OCI-M2 (cell line): ENCODE results near the gene PTPRA.
A peak's percentile ranks its signal among the peaks of the same experiment; 100 is the strongest.
"Not testable (repeated sequence)": the region's sequence is repeated elsewhere in the genome, so short reads cannot be mapped to it uniquely, and the experiment has no call there.

Experiments used
- DNase-seq: peaks from one replicate; lab custom pipeline; 2025; ENCODE audit not compliant: unreplicated experiment; lab: John Stamatoyannopoulos, UW

Gene PTPRA

DNA sequence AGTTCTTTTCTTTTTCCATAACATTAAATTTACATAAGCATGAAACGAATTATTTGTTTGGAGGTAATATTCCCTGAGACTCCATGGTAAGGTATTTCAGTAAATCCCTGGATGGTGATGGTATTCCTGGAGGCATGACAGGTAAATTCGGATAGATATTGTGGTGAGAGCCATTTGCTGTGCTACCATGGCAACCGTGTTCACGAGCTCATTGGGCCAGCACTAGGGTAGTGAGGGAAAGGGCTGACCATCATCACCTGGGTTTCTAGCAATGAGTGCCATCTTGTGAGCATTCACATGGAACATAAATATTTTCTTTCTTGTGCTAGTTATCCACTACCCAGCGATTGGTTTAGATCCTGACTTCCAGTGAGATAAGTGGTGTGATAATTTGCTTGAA is 118.3 kb downstream of the PTPRA start:
- DNase-seq, result no peak

DNA sequence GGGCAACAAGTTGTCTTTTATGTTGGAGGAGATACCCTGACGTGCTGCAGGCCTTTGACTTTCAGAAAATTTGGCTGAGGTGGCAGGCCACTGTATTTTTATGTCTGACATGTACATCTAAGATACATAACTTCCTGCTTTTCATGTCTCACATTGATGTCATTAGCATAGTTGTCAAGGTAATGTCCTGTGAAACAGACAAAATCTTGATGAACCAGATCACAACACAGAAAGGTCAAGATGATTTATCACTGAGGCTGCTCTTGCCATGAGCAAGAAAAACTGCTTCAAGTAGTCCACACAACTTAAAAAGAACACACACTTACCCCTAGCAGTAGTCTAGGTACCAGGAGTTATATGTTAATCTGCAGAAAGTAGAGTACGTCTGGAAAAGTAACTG is 120.0 kb downstream of the PTPRA start:
- no peak for DNase-seq

DNA sequence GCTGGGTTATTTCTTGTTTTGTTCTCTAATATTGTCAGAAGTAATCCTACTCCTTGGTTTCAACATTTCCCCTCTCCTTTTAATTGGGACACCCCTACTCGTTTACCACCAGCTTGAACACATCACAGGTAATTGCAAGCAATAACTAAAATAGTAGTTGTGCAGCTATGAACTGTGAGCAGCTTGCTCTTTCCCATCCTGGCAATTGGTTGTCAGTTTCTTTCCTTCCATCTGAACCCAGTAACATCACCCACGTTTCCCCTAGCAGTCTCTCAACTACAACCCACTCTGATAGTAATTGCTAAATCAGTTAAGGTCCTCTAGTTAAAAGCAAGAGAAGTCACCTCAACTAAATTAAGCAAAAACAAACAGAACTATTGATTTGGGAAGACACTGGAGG is 122.5 kb downstream of the PTPRA start:
- DNase-seq, result no peak

DNA sequence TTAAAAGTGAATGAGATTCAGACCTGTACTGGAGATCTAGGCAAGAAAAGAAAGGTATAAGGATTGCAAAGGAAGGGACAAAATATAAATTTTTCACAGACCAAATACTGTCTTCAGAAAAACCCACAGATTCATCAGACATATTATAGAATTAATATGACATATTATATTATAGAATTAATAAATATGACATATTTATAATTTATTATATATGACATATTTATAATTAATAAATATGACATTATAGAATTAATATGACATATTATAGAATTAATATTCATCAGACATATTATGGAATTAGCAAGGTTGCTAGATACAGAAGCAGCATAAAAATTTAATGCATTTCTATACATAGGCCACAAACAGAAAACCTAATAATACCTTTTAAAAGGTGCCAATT is 125.4 kb downstream of the PTPRA start:
- no peak for DNase-seq

DNA sequence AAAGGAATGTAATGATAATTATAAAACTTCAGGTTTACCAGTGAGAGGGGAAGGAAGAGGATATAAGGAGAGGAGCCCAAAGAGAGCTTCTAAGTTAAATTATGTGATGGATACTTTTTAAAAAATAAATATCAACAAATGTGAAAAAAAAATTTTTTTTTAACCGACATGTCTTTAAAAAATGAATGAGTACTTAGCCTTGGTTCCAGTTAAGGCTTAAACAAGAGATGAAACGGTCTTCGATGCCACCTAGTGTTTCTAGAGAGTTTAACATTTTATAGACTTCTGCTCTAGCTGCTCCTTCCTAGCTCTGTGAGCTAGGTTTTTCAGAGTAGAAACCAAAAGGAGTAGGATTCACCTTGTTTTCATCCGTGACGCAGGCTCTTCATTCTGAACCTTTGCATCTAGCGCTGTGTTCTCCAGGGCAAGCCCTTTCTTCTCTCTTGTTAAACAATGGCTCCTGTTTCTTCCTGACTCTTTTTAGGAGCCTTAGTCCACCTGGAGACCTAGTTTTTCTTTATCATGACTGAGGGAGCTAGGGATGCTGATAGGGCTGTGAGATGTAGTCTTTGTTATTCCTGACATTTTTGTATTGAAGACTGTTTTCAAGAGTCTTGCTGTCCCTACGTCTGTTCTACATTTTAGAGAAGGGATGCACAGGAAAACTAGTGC is 127.7 kb downstream of the PTPRA start:
- DNase-seq, result peak; percentile 3

DNA sequence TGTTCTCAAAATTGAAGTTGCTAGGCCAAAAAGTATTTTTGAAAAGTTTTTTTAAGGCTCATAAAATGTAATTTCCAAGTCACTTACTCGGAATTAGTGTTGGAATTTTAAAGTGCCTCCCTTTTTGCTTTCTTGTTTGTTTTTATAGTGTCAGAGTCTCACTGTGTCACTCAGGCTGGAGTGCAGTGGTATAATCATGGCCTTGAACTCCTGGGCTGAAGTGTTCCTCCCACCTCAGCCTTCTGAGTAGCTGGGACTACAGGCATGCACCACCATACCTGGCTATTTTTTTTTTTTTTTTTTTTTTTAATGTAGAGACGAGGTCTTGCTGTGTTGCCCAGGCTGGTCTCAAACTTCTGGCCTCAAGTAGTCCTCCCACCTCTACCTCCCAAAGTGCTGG is 130.1 kb downstream of the PTPRA start:
- no peak for DNase-seq

DNA sequence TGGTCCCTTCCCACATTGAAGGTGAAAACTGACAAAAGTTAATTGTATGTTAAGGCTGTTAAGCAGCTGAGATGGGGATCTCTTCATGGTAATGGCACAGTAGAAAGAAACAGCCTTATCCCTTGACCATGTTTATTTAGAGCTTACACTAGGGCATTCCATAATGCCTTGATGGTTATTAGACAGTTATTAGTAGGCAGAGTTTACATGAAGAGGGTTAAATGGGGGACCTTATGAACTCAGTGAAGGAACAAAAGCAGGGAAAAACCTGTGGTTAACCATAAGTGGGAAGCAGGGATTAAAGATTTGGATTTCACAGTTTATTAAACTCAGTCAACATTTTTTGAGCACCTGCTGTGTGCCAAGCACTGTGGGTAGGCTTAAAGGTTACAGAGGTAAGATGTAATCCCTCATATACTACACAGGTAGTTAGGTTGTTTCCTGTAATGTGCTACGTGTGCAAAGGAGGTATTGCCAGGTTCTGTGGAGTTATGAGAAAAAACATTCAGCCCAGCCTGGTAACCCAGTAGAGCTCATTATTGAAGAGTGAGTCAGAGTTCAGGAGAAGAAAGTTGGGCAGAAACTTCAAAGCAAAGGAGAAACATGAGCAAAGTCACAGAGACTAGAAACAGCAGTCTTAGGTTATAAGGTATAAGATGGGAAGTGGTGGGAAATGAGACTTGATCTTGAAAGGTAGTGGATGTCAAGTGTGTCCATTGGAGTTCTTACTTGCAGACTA is 137.9 kb downstream of the PTPRA start:
- no peak for DNase-seq

DNA sequence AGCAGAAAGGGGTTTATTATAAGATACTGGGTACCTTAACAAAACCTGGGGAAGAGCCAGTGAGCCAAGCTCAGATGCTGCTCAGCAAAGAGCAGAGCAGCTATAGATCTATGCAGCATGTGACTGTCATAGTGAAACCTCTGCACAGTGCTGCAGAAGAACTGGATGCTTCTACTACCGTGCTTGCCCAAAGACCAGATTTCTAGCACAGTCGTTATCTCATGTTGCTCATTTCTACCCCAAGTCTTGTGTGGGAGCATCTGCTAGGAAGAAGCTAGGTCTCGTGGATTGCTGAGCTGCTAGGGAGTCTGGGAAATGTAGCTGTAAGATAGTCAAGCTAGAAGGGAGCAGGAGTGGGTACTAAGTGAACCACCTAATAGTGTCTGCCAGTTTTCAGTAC is 138.5 kb downstream of the PTPRA start:
- no peak for DNase-seq

DNA sequence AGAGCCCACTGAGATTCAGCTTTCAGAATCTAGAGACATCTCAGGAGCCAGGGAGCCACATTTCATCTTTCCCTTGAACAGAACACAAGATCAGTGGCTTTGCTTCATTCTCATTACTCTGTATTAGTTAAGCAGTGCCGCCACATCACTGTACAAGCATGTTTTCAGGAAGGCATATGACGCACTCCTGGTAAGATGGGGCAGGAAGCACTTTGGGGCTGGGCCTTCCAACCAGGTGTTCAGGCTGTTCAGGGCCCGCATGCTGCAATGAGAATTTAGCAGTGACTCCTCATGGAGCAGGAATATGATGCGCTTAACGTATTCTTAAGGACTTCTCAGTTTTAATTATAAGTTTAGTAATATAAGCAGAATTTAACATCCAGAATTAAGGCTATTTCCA is 140.5 kb downstream of the PTPRA start:
- DNase-seq, result no peak

DNA sequence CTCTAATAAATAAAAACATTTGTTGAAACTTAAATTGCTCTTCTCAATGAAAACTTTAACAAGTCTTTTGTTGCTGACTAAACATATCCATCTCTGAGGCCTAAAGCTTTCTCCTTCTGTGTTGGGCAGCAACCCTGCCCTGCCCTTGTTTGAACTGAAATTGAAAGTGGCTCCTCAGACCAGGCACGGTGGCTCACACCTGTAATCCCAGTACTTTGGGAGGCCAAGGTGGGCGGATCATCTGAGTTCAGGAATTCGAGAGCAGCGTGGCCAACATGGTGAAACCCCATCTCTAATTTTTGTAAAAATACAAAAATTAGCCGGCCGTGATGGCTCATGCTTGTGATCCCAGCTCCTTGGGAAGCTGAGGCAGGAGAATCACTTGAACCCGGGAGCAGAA is 140.9 kb downstream of the PTPRA start:
- no peak for DNase-seq

DNA sequence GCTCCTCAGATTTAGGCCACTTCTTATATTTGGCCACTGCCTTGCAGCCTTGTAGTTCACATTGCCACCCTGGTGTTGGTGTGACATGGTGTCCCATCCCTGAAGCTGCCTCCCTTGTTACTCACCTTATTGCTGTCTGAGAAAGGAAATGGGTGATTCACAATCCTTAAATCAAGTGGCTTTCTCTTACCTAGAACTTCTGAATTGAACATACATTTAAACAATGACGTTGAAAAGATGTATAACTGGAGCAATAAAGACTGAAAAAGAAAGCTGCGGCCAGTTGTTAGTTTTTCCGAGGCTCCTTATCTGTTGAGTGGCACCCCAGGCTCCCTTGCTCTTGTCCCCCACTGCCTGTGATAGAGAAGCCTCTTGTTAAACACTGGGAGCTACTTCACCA is 141.4 kb downstream of the PTPRA start:
- no peak for DNase-seq

DNA sequence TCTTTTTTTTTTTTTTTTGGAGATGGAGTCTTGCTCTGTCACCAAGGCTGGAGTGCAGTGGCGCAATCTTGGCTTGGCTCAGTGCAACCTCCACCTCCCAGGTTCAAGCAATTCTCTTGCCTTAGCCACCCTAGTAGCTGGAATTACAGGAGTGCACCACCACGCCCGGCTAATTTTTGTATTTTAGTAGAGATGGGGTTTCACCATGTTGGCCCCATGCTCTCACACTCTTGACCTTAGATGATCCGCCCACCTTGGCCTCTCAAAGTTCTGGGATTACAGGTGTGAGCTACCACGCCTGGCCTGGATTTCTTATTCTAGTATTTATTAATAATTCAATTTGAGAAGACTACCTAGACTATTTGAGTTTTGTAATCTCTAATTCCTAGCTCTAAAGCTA is 142.0 kb downstream of the PTPRA start:
- not testable (repeated sequence) for DNase-seq

DNA sequence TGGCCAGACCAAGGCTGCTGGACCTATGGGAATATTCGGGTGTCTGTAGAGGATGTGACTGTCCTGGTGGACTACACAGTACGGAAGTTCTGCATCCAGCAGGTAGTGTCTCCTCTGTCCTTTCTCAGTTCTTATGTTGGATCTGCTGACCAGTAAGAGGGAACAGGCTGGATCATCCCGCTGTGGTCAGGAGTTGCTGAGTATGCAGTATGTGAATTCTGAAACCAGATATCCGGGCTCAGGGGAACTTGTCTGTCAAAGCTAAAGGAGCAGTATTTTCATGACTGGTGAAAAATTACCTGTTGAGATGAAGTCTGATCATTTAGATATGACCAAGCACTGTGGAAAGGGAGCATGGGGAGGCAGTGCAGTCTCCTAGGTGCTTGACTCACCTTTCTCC is 148.0 kb downstream of the PTPRA start:
- DNase-seq, result no peak

DNA sequence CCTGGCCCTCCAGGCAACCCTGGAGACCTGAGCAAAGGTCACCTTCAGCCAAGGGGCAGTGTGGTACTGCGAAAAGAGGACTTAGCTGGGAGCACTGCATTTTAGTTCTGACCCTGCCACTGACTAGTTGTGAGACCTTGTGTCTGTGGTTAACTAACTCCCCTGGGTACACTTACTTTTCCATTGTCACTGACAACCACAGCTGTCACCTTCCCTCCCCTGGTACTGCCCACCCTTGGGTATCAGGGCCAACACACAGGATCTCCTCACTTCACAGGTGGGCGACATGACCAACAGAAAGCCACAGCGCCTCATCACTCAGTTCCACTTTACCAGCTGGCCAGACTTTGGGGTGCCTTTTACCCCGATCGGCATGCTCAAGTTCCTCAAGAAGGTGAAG is 148.5 kb downstream of the PTPRA start:
- no peak for DNase-seq

DNA sequence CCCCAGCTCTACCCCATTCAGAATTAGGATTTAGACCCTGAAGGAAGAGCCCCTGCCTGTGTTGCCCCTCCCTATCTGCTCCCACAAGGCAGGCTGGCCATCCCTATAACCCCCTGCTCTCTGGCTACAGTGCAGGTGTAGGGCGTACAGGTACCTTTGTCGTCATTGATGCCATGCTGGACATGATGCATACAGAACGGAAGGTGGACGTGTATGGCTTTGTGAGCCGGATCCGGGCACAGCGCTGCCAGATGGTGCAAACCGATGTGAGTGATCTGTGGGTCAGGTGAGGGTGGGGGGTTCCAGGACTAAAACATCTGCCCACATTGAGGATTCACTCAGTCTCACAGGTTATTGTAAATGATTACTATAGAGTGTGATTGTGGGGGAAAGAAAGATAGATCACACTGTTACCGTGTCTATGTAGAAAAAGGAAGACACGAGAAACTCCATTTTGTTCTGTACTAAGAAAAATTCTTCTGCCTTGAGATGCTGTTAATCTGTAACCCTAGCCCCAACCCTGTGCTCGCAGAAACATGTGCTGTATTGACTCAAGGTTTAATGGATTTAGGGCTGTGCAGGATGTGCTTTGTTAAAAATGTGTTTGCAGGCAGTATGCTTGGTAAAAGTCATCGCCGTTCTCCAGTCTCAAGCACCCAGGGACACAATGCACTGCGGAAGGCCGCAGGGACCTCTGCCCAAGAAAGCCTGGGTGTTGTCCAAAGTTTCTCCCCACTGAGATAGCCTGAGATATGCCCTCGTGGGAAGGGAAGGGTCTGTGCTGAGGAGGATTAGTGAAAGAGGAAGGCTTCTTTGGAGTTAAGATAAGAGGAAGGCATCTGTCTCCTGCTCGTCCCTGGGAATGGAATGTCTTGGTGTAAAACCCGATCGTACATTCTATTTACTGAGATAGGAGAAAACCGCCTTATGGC is 149.5 kb downstream of the PTPRA start:
- not testable (repeated sequence) for DNase-seq

DNA sequence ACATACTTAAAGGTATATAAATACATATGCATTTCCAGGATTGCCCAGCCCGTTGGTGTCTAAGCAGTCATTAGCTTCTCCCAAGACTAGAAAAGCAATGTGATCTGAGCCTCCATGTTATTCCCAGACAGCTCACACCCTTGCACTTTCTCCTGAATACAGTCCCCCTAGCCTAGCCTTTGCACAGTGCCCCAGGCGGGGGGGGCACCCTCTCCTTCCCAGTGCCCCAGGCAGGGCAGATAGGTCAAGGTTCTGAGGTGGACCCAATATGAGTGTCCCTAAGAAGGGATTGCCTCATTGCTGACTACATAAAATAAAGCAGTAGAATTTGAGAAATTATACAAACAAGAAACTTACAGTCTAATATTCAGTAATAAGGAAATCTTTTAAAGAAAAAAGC is 154.7 kb downstream of the PTPRA start:
- DNase-seq, result no peak

DNA sequence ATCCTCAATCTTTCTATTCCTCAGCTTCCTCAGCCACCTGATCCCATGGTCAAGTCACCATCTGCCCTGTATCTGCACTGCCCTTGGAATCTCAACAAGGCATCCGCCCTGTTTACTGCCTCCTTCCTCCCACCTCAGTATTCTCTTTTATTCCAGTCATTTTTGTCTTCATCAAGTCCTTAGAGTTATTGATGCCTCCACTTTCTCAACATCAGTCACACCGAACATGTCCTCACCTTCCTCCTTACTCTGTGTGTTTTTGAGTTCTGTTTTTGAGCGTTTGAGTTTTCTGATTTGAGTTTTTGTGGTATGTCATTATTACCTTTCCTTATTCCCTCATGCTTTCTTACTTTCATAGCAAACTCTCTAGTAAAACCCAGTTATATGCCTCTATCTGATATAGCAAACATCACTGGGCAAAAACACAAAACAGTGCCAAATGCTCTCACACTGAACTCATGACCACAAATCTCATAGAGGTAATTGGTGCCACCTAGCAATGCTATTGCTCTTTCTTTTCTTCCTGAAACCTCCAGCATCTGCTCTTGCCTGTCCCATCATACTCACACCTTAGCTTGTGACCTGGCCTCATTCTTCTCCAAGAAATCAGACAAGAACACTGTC is 158.4 kb downstream of the PTPRA start:
- no peak for DNase-seq

DNA sequence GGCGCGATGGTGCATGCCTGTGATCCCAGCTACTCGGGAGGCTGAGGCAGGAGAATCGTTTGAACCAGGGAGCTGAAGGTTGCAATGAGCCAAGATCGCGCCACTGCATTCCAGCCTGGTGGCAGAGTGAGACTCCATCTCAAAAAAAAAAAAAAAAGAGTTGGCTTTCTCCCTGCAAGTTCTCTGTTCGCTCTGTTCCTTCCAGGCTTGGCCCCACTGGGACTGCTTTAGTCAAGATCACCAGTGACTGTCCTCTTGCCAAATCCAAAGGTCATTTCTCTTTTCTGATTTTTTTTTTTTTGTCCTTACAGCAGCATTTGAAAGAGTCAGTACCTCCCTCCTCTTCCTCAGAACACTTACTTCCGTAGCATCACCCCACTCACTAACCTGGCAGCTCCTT is 159.3 kb downstream of the PTPRA start:
- no peak for DNase-seq

DNA sequence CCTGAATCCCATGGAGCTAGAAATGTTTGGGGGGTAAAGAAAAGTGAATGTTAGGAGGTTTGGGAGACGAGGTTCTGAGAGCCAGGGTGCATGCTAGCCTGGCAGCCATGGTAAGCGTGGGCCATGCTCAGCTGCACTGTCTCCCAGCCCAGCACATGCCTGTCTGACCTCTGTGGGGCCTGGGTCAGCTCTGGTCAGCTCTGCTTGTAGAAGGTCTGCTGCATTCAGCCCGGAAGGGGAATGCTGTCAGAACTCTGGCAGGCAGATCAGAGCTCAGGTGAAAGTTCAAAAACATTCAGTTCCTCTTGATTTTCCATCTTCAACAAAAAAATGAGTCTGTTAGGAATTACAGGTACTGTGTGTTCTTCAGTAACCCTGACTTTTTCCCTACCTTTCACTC is 164.4 kb downstream of the PTPRA start:
- DNase-seq, result no peak

DNA sequence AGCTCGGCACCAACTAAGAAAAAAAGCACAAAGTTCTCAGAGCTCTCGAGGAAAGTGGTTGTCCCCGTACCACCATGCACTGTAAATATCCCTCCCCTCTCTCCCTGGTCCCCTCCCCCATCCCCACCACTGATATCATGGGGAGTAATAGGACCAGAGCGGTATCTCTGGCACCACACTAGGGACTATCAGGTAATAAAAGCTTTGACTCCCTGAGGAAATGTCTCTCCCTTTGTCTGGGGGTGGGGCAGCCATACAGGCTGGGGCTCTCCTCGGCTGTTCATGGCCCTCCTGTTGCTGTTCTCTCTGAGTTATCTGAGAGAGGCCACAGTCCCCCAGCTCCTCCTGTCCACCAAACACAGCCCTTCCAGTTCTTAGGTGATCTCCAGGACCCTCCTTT is 165.2 kb downstream of the PTPRA start:
- DNase-seq, result no peak

DNA sequence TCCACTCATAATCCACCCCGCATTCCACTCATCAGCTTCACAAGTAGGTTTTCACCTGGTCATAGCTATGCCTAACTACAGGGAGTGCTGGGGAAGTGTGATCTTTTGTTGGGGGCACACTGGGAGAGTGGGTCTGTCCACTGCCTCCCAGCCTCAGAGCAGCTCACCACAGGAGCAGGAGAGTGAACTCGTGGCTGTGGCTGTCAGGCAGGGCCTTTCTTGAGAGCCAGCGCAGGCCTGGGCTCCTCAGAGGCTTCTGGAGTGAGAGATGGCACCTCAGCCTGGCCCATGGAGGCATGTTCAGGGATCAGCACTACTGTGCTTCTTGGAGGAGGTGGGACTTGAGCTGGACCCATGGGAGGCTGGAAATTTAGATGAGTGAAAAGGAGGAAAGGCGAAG is 166.1 kb downstream of the PTPRA start:
- no peak for DNase-seq
